Upper lobe of right lung (tissue), 1 donor: ENCODE measurements around the gene BRWD1. TPM values are rescaled to one million over a fixed set of nuclear protein-coding genes. Genes with fewer than 3 reads are reported as not detected.

Experiments used
- ATAC-seq: fragments of 200-7000 bp; cut with Tn5 transposase; one replicate; pipeline ENCODE4 v1.9.1; 2020; ENCODE audit warnings: mild to moderate bottlenecking, moderate library complexity
- DNase-seq: peaks from one replicate; pipeline ENCODE4 v3.0.0-alpha.2; 2020
- H3K27ac ChIP-seq: fragments of 200-600 bp; one replicate; pipeline ENCODE4 v1.8.0; 2022
- H3K27me3 ChIP-seq: fragments of 200-600 bp; one replicate; pipeline ENCODE4 v1.8.0; 2022; ENCODE audit warnings: mild to moderate bottlenecking
- H3K36me3 ChIP-seq: fragments of 200-600 bp; one replicate; pipeline ENCODE4 v1.8.0; 2022
- H3K4me1 ChIP-seq: fragments of 200-600 bp; one replicate; pipeline ENCODE4 v1.8.0; 2022
- H3K4me3 ChIP-seq: fragments of 200-600 bp; one replicate; pipeline ENCODE4 v1.8.0; 2022; ENCODE audit warnings: mild to moderate bottlenecking
- H3K9me3 ChIP-seq: fragments of 200-600 bp; one replicate; pipeline ENCODE4 v1.8.0; 2022
- CTCF ChIP-seq: fragments of 200-600 bp; IDR thresholded peaks from one replicate; pipeline ENCODE4 v1.8.0; 2022; ENCODE audit warnings: antibody characterized with exemption
- intact Hi-C: fragments of 100-400 bp; cut with DNase I; formaldehyde crosslinking; loops from one replicate; pipeline ENCODE4 v1.11.0; 2022
- total RNA-seq: library from RNA; stranded (reverse); fragmentation: NEBNext Ultra II Directional; extraction: Animal tissue kit (Norgen Biotek cat#: 25700); gene quantifications from one replicate; pipeline ENCODE4 v1.2.1, GENCODE V29; 2021
- donor health status: DM: no; HTN: yes; CAD: no; lungs with severe emphysema.

The BRWD1 gene
- total RNA-seq, 1 donor from 2014 or later: 40.5 TPM

GRCh38 chr21:39326607-39327307 lies 13.3 kb upstream of the BRWD1 start:
- Histone ChIP-seq H3K36me3 (no peaks in the 10 kb centered on the region), H3K4me1 (no peaks in the 10 kb centered on the region), H3K27me3 (no peaks in the 10 kb centered on the region), H3K4me3 (no peak overlapping the region), H3K27ac (no peak overlapping the region), H3K9me3 (no peaks in the 10 kb centered on the region)
- DNase-seq: no peak
- no peak for TF ChIP-seq CTCF
- no peak for ATAC-seq
- intact Hi-C loops: no loop called here

- H3K27me3 ChIP-seq: no peaks in the 10 kb centered on the region
- TF ChIP-seq CTCF: no peak
- no peak for ATAC-seq
- no peaks in the 10 kb centered on the region for H3K4me1 ChIP-seq
- H3K36me3 ChIP-seq: no peaks in the 10 kb centered on the region
- no peak overlapping the region for H3K4me3 ChIP-seq
- intact Hi-C loops: no loop called here
- DNase-seq: no peak
- H3K27ac ChIP-seq: no peak overlapping the region
- no peaks in the 10 kb centered on the region for H3K9me3 ChIP-seq
Observed at GRCh38 chr21:39325458-39325857, 12.0 kb upstream of the BRWD1 start.

DNA sequence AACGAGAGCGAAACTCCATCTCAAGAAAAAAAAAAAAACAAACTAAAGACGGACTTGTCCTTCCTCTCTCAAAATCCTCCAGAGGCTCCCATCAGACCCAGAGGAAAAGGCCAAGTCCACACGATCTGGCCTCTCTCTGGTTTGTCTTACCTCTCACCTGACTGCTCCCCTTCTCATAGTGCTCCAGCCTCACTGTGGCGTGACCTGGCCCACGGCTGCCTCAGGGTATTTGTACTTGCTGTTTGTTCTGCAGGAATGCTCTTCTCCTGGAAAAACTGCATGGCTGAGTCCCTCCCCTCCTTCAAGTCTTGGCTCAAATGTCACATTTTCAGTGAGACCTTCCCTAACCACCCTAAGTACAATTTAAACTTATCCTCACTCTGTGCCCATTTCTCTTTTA lies 8.0 kb upstream of the BRWD1 start:
- no peak overlapping the region for H3K4me3 ChIP-seq
- no peaks in the 10 kb centered on the region for H3K27me3 ChIP-seq
- no peaks in the 10 kb centered on the region for H3K9me3 ChIP-seq
- peaks cover 6% of the 10 kb centered on the region for H3K4me1 ChIP-seq
- DNase-seq (no peak), ATAC-seq (no peak)
- intact Hi-C loops: no loop called here
- no peak for TF ChIP-seq CTCF
- no peaks in the 10 kb centered on the region for H3K36me3 ChIP-seq
- H3K27ac ChIP-seq: no peak overlapping the region

DNA sequence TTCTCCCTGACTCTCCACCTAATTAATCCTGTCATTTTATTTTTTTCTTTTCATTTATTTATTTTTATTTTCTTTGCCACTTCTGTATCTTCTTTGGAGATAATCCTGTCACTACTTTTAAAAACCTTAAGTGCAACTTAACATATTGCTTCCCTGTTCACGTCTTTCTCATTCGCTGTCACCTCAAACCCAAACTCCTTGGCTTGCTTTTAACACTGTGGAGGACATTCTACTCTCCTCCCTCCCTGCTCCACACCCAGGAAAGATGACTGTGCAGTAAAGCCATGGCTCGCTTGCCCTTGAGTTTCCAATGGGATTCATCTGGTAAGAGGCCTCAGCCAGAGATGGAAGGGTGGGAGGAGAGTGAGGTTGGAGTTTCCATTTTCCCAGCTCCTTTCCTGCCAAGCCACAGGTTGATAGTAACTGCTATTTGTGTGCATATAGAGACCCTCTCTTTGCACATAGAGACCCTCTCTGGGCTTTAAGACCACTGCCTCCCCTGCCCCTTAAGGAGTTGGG lies 6.4 kb upstream of the BRWD1 start:
- no peak for DNase-seq
- no peaks in the 10 kb centered on the region for H3K36me3 ChIP-seq
- intact Hi-C loops: loop anchor here (10.0 kb wide), 1 partner anchor 65 kb away; a partner anchor contains a TSS
- H3K27me3 ChIP-seq: no peaks in the 10 kb centered on the region
- no peak for TF ChIP-seq CTCF
- H3K4me3 ChIP-seq: no peak overlapping the region
- peaks cover 6% of the 10 kb centered on the region for H3K4me1 ChIP-seq
- peak overlapping the region; percentile 44 for H3K27ac ChIP-seq
- no peaks in the 10 kb centered on the region for H3K9me3 ChIP-seq
- no peak for ATAC-seq

DNA sequence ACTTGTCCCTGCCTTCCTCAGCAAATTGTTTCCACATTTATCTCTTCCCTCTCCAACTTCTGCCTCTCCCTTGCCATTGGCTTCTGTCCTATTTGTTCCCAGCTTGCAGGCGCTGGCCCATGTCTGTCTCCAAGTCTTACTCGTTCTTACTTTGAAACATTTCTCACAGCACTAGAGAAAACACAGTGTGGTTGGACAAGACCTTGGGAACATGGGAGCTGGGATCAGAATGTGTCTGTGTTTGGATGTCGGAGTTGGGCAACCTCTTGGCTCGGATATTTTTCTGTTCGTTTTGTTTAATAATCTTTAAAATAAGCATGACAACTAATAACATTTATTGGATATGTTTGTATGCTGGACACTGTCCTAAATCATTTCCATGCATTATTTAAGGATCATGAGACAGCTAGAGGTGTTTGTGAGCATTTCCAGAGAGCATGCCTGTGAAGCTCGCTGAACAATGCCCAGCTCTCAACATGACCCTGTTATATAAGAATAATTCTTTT lies 5.9 kb upstream of the BRWD1 start:
- H3K9me3 ChIP-seq: no peaks in the 10 kb centered on the region
- DNase-seq: no peak

More for the DNA sequence above, 5.9 kb upstream of the BRWD1 start:
- Histone ChIP-seq H3K27me3 (no peaks in the 10 kb centered on the region), H3K4me1 (peaks cover 11% of the 10 kb centered on the region), H3K4me3 (no peak overlapping the region), H3K27ac (peak overlapping the region; percentile 51), H3K36me3 (no peaks in the 10 kb centered on the region)
- ATAC-seq: peak; percentile 17
- intact Hi-C loops: loop anchor here (10.0 kb wide), 1 partner anchor 65 kb away; a partner anchor contains a TSS
- TF ChIP-seq CTCF: no peak
